Tibial artery (tissue), 4 donors: ENCODE measurements around the gene CHRNE.
A peak's percentile ranks its signal among the peaks of the same experiment; 100 is the strongest.

Source experiments
- DNase-seq, 2 donors: peaks; one replicate each; pipeline ENCODE4 v3.0.0-alpha.2; 2019
- H3K27ac ChIP-seq, 2 donors: fragments of 200-600 bp; sonication (generic) in 1 of 2; 1 replicate in 1 of 2; 2 replicates in 1 of 2; pipeline ENCODE4 v1.5.1; 2018 to 2019; ENCODE audit warnings: mild to moderate bottlenecking in 1 of 2
- H3K27me3 ChIP-seq, 2 donors: fragments of 200-600 bp; sonication (generic) in 1 of 2; one replicate each; pipeline versions ENCODE4 v1.5.1 to v1.6.0; 2016 to 2019
- H3K36me3 ChIP-seq, 3 donors: fragments of 200-600 bp; sonication (generic) in 2 of 3; one replicate each; pipeline ENCODE4 v1.5.1; 2016 to 2019; ENCODE audit warnings: mild to moderate bottlenecking in 2 of 3
- H3K4me1 ChIP-seq, 4 donors: fragments of 200-600 bp; sonication (generic) in 2 of 4; 1 replicate in 3 of 4; 2 replicates in 1 of 4; pipeline ENCODE4 v1.5.1; 2016 to 2019
- H3K4me3 ChIP-seq, 2 donors: fragments of 200-600 bp; sonication (generic) in 1 of 2; 1 replicate in 1 of 2; 2 replicates in 1 of 2; pipeline ENCODE4 v1.5.1; 2018 to 2019; ENCODE audit warnings: mild to moderate bottlenecking in 2 of 2
- H3K9me3 ChIP-seq, 3 donors: fragments of 200-600 bp; sonication (generic) in 1 of 3; one replicate each; pipeline ENCODE4 v1.5.1; 2016 to 2019
- CTCF ChIP-seq, 2 experiments: fragments of 200-600 bp in 1 of 2; fragments of 450-650 bp in 1 of 2; IDR thresholded peaks; one replicate each; pipeline ENCODE4 v1.5.1; 2017 to 2019; ENCODE audit warnings: antibody characterized with exemption in 2 of 2, mild to moderate bottlenecking in 1 of 2, moderate library complexity in 1 of 2
- intact Hi-C: fragments of 100-400 bp; cut with DNase I; formaldehyde crosslinking; loops from one replicate; pipeline ENCODE4 v1.15.0; 2023; ENCODE audit warnings: low total_unique reads

CHRNE gene

GRCh38 chr17:4903051-4903818 lies at the start of gene CHRNE:
Gene CHRNE (minus strand): TSS chr17:4903098. CDS start chr17:4903063, 35 bp downstream.
- Histone ChIP-seq H3K27ac (no peak within 1 kb of the TSS), H3K27me3 (peaks cover 0 to 41% of the 10 kb centered on the region in 2 donors), H3K4me1 (peaks cover 0 to 47% (median 20%) of the 10 kb centered on the region in 4 donors), H3K36me3 (no peaks in the 10 kb centered on the region), H3K4me3 (no peak within 1 kb of the TSS), H3K9me3 (no peaks in the 10 kb centered on the region)
- intact Hi-C loops: no loop called here
- peak; percentile 67 to 70 for TF ChIP-seq CTCF (IDR thresholded peaks at IDR 0.05)
- peak in 1 of 2 donors; percentile 85 for DNase-seq

- peaks cover 0 to 37% (median 24%) of the 10 kb centered on the region in 4 donors for H3K4me1 ChIP-seq
- no peak overlapping the region for H3K27ac ChIP-seq
- H3K4me3 ChIP-seq: no peak overlapping the region
- no peaks in the 10 kb centered on the region for H3K27me3 ChIP-seq
- H3K9me3 ChIP-seq: no peaks in the 10 kb centered on the region
- no peak for DNase-seq
- H3K36me3 ChIP-seq: peaks cover 2 to 7% (median 3%) of the 10 kb centered on the region in 3 donors
- TF ChIP-seq CTCF (IDR thresholded peaks at IDR 0.05): no peak
- intact Hi-C loops: no loop called here
Observed at GRCh38 chr17:4951486-4951885, 48.6 kb upstream of the CHRNE start.

- Histone ChIP-seq H3K27ac (peak within 1 kb of the TSS; percentile 95 to 99), H3K4me3 (peak within 1 kb of the TSS; percentile 93 to 100), H3K4me1 (peaks cover 3 to 44% (median 31%) of the 10 kb centered on the region in 4 donors), H3K27me3 (no peaks in the 10 kb centered on the region), H3K9me3 (no peaks in the 10 kb centered on the region), H3K36me3 (peaks cover 9 to 14% (median 10%) of the 10 kb centered on the region in 3 donors)
- no peak for TF ChIP-seq CTCF (IDR thresholded peaks at IDR 0.05)
- intact Hi-C loops: no loop called here
- no peak for DNase-seq
Observed at GRCh38 chr17:4950746-4951204, 47.9 kb upstream of the CHRNE start, which contains the start of gene ENO3. Gene ENO3 (plus strand): TSS chr17:4951119. CDS start chr17:4951830, 711 bp downstream.

GRCh38 chr17:4950075-4950745 lies 47.3 kb upstream of the CHRNE start:
- Histone ChIP-seq H3K36me3 (peaks cover 14 to 20% (median 15%) of the 10 kb centered on the region in 3 donors), H3K27ac (peak overlapping the region; percentile 95 to 99), H3K4me1 (peaks cover 6 to 50% (median 37%) of the 10 kb centered on the region in 4 donors), H3K4me3 (peak overlapping the region; percentile 93 to 100), H3K9me3 (no peaks in the 10 kb centered on the region), H3K27me3 (no peaks in the 10 kb centered on the region)
- TF ChIP-seq CTCF (IDR thresholded peaks at IDR 0.05): no peak
- intact Hi-C loops: no loop called here
- peak in 1 of 2 donors; percentile 48 for DNase-seq

- peak overlapping the region; percentile 95 to 99 for H3K27ac ChIP-seq
- DNase-seq: peak; percentile 71 to 89
- peaks cover 19 to 27% (median 20%) of the 10 kb centered on the region in 3 donors for H3K36me3 ChIP-seq
- peaks cover 6 to 57% (median 44%) of the 10 kb centered on the region in 4 donors for H3K4me1 ChIP-seq
- H3K27me3 ChIP-seq: no peaks in the 10 kb centered on the region
- intact Hi-C loops: loop anchor here (2.0 to 5.0 kb wide), 2 partner anchors 17 to 48 kb away; partner anchors contain the start of genes INCA1, KIF1C and SPAG7
- TF ChIP-seq CTCF (IDR thresholded peaks at IDR 0.05): no peak
- peak overlapping the region; percentile 93 to 100 for H3K4me3 ChIP-seq
- H3K9me3 ChIP-seq: no peaks in the 10 kb centered on the region
Observed at GRCh38 chr17:4949321-4950074, 46.6 kb upstream of the CHRNE start.
